GM10266 (cell line): ENCODE data around the gene KMT5C.

Experiments used
- DNase-seq: peaks from one replicate; pipeline ENCODE4 v3.0.0; 2012; ENCODE audit errors: extremely low spot score
- TF ChIP-seq, protein P1 (sequence below): IDR thresholded peaks from 2 replicates; pipeline ENCODE4 v1.5.1; 2012; ENCODE audit warnings: mild to moderate bottlenecking, low read depth; ENCODE audit not compliant: control insufficient read depth, insufficient read depth; ENCODE audit errors: missing control alignments

KMT5C gene

GRCh38 chr19:55370305-55370988 is 30.8 kb downstream of the KMT5C start, which contains the start of gene IL11:
Gene IL11, minus strand, starts transcription at chr19:55370463. Its CDS starts 153 bp downstream, at chr19:55370310.
- no peak for DNase-seq
- TF ChIP-seq, protein P1, sequence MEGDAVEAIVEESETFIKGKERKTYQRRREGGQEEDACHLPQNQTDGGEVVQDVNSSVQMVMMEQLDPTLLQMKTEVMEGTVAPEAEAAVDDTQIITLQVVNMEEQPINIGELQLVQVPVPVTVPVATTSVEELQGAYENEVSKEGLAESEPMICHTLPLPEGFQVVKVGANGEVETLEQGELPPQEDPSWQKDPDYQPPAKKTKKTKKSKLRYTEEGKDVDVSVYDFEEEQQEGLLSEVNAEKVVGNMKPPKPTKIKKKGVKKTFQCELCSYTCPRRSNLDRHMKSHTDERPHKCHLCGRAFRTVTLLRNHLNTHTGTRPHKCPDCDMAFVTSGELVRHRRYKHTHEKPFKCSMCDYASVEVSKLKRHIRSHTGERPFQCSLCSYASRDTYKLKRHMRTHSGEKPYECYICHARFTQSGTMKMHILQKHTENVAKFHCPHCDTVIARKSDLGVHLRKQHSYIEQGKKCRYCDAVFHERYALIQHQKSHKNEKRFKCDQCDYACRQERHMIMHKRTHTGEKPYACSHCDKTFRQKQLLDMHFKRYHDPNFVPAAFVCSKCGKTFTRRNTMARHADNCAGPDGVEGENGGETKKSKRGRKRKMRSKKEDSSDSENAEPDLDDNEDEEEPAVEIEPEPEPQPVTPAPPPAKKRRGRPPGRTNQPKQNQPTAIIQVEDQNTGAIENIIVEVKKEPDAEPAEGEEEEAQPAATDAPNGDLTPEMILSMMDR: no peak

- peak; percentile 34 for DNase-seq
- TF ChIP-seq, protein P1: no peak
Measured at GRCh38 chr19:55372316-55373081, 32.8 kb downstream of the KMT5C start.

DNA sequence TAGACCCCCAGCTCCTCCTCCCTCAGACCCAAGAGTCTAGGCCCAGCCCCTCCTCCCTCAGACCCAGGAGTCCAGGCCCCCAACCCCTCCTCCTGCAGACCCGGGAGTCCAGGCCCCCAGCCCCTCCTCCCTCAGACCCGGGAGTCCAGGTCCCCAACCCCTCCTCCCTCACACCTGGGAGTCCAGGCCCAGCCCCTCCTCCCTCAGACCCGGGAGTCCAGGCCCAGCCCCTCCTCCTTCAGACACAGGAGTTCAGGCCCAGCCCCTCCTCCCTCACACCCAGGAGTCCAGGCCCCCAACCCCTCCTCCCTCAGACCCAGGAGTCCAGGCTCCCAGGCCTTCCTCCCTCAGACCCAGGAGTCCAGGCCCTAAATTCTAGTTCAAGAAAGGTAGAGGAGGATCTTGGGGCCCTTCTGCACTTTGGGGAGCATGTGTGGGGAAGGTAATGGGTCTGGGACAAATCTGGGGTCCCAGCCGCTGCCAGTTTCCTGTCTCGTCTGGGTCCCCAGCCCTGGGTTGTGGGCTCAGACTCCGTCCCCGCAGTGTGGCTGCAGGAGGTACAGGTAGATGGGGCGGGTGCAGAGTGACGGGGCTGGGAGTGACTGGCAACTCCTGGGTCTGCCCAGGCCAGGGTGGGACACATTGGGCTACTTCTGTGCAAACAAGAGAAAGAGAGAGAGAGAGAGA is 33.8 kb downstream of the KMT5C start:
- TF ChIP-seq, protein P1: no peak
- DNase-seq: no peak

GRCh38 chr19:55373993-55374757 is 34.5 kb downstream of the KMT5C start:
- no peak for DNase-seq
- TF ChIP-seq, protein P1: no peak

DNA sequence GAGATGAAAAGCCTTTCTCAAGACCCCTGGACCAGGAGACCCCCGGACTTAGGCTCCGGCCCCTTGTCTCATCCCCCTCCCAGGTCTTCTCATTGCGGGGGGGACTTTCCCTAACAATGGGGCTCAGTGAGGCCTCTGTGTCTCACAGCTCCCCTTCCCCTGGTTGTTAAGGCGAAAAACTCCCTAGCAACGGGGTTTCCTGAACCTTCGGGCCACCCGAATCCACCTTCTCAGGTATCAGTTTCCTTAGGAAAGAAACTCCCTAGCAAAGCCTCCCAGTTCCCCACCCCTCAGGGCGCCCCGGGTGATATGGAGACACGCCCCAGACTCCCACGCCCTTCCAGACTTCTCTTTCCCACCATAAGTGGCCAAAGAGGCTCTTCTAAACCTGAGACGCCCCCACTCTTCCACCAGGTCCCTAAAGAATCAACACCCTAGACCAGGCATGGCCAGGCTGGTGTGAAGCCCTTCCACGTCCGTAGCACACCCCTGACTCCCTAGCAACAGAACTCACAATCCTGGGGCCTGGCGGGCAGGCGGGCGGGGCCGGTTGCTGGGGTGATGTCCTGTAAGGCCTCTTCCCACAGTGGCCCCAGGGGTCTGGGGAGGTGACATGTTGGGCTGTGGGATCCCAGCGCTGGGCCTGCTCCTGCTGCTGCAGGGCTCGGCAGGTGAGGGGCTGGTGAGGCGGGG is 36.7 kb downstream of the KMT5C start, which contains the start of gene TMEM190:
Gene TMEM190, plus strand, starts transcription at position 586 of the 693 bp plus-strand sequence. Its CDS starts 28 bp downstream, at position 614.
- TF ChIP-seq, protein P1: no peak
- no peak for DNase-seq
